Activated T-cell treated with anti-CD3 and anti-CD28 coated beads, Interleukin-2, amount 50 U/mL, for 24 hours (primary cell): ENCODE data around the gene SLAMF6.
"Not testable (repeated sequence)": the region's sequence is repeated elsewhere in the genome, so short reads cannot be mapped to it uniquely, and the experiment has no call there.

Experiments used
- DNase-seq: peaks from one replicate; pipeline ENCODE4 v3.0.0-alpha.2; 2020
- H3K27ac Mint-ChIP-seq: 2 replicates; pipeline ENCODE4 v1.8.0; 2020; ENCODE audit warnings: mild to moderate bottlenecking, mixed read lengths
- H3K27me3 Mint-ChIP-seq: 2 replicates; pipeline ENCODE4 v1.8.0; 2020; ENCODE audit warnings: mixed read lengths
- H3K36me3 Mint-ChIP-seq: 2 replicates; pipeline ENCODE4 v1.8.0; 2020; ENCODE audit warnings: low read depth, mixed read lengths
- H3K4me1 Mint-ChIP-seq: 2 replicates; pipeline ENCODE4 v1.8.0; 2020; ENCODE audit warnings: low read depth, mixed read lengths
- H3K4me3 Mint-ChIP-seq: 2 replicates; pipeline ENCODE4 v1.8.0; 2020; ENCODE audit warnings: mild to moderate bottlenecking, moderate library complexity, mixed read lengths
- H3K9me3 Mint-ChIP-seq: 2 replicates; pipeline ENCODE4 v1.8.0; 2020; ENCODE audit warnings: mixed read lengths

SLAMF6 gene

GRCh38 chr1:160537714-160538665, 14.9 kb upstream of the SLAMF6 start:
- Mint-ChIP-seq H3K27ac (no peak overlapping the region), H3K4me1 (peaks cover 52% of the 10 kb centered on the region), H3K36me3 (peaks cover 16% of the 10 kb centered on the region), H3K9me3 (peaks cover 26% of the 10 kb centered on the region), H3K4me3 (no peak overlapping the region), H3K27me3 (no peaks in the 10 kb centered on the region)
- no peak for DNase-seq

GRCh38 chr1:160534823-160535605, 12.0 kb upstream of the SLAMF6 start:
- Mint-ChIP-seq H3K27me3 (no peaks in the 10 kb centered on the region), H3K36me3 (peaks cover 16% of the 10 kb centered on the region)

DNA sequence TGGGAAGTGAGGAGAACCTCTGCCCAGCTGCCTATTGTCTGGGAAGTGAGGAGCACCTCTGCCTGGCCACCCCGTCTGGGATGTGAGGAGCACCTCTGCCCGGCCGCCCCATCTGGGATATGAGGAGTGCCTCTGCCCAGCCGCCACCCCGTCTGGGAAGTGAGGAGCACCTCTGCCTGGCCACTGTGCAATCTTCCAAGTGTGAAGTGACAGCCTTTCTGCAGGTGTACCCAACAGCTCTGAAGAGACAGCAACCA, 9.4 kb upstream of the SLAMF6 start:
- Mint-ChIP-seq H3K36me3 (peaks cover 16% of the 10 kb centered on the region), H3K9me3 (peaks cover 36% of the 10 kb centered on the region), H3K4me1 (peaks cover 39% of the 10 kb centered on the region)

More at GRCh38 chr1:160534823-160535605, 12.0 kb upstream of the SLAMF6 start:
- no peak for DNase-seq
- H3K9me3 Mint-ChIP-seq, result peaks cover 26% of the 10 kb centered on the region
- H3K4me1 Mint-ChIP-seq, result peaks cover 34% of the 10 kb centered on the region
- no peak overlapping the region for H3K4me3 Mint-ChIP-seq
- no peak overlapping the region for H3K27ac Mint-ChIP-seq

DNA sequence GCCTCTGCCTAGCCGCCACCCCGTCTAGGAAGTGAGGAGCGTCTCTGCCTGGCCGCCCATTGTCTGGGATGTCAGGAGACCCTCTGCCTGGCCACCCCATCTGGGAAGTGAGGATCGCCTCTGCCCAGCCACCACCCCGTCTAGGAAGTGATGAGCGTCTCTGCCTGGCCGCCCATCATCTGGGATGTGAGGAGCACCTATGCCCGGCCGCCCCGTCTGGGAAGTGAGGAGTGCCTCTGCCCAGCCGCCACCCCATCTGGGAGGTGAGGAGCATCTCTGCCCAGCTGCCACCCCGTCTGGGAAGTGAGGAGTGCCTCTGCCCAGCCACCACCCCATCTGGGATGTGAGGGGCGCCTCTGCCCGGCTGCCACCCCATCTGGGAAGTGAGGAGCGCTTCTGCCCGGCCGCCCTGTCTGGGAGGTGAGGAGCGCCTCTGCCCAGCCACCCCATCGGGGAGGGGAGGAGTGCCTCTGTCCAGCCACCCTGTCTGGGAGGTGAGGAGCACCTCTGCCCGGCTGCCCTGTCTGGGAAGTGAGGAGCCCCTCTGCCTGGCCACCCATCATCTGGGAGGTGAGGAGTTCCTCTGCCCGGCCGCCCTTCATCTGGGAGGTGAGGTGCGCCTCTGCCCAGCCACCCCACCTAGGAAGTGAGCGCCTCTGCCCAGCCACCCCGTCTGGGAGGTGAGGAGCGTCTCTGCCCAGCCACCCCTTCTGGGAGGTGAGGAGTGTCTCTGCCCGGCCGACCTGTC, 8.9 kb upstream of the SLAMF6 start:
- not testable (repeated sequence) for H3K27me3 Mint-ChIP-seq, DNase-seq, H3K4me3 Mint-ChIP-seq, H3K27ac Mint-ChIP-seq
- Mint-ChIP-seq H3K4me1 (peaks cover 42% of the 10 kb centered on the region), H3K36me3 (peaks cover 16% of the 10 kb centered on the region), H3K9me3 (peaks cover 37% of the 10 kb centered on the region)

More for the DNA sequence above, 9.4 kb upstream of the SLAMF6 start:
- not testable (repeated sequence) for DNase-seq, H3K27ac Mint-ChIP-seq, H3K27me3 Mint-ChIP-seq, H3K4me3 Mint-ChIP-seq

GRCh38 chr1:160529401-160529952, 6.4 kb upstream of the SLAMF6 start:
- Mint-ChIP-seq H3K36me3 (peaks cover 20% of the 10 kb centered on the region), H3K4me1 (peaks cover 40% of the 10 kb centered on the region), H3K9me3 (peaks cover 35% of the 10 kb centered on the region)
- H3K27me3 Mint-ChIP-seq, DNase-seq, H3K4me3 Mint-ChIP-seq, H3K27ac Mint-ChIP-seq: not testable (repeated sequence)

DNA sequence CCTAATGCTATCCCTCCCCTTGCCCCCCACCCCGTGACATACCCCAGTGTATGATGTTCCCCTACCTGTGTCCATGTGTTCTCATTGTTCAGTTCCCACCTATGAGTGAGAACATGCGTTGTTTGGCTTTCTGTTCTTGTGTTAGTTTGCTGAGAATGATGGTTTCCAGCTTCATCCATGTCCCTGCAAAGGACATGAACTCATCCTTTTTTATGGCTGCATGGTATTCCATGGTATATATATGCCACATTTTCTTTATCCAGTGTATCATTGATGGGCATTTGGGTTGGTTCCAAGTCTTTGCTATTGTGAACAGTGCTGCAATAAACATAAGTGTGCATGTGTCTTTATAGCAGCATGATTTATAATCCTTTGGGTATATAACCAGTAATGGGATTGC, 734 bp upstream of the SLAMF6 start:
- peaks cover 48% of the 10 kb centered on the region for H3K36me3 Mint-ChIP-seq
- H3K4me3 Mint-ChIP-seq, result peak overlapping the region; percentile 26
- not testable (repeated sequence) for H3K27me3 Mint-ChIP-seq, DNase-seq
- peak overlapping the region; percentile 81 for H3K27ac Mint-ChIP-seq
- peaks cover 67% of the 10 kb centered on the region for H3K4me1 Mint-ChIP-seq
- peaks cover 30% of the 10 kb centered on the region for H3K9me3 Mint-ChIP-seq

- peaks cover 63% of the 10 kb centered on the region for H3K36me3 Mint-ChIP-seq
Measured at GRCh38 chr1:160522136-160522535, 919 bp downstream of the SLAMF6 start.

DNA sequence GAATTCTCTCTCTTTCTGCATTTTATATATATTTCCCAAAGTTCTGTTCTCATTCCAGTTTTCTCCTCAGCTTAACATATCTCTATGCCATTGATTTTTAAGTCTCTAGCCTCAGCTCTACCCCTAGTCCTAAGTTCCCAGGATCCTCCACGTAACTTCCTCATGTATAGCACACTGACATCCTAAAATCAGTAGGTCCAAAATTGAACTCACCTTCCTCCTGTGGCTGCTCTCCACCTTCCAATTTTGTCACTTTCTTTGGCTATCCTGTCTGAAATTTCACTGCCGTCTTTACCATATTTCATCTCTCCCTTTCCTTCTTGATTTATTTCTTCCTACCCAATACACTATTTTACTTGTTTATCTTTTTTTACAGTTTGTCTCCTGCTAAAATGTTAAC, 1.5 kb downstream of the SLAMF6 start:
- Mint-ChIP-seq H3K36me3 (peaks cover 63% of the 10 kb centered on the region), H3K27ac (peak overlapping the region; percentile 97), H3K4me1 (peaks cover 71% of the 10 kb centered on the region), H3K4me3 (peak overlapping the region; percentile 91), H3K27me3 (no peaks in the 10 kb centered on the region), H3K9me3 (peaks cover 18% of the 10 kb centered on the region)
- no peak for DNase-seq

More at GRCh38 chr1:160522136-160522535, 919 bp downstream of the SLAMF6 start:
- Mint-ChIP-seq H3K27ac (peak overlapping the region; percentile 97), H3K4me3 (peak overlapping the region; percentile 91), H3K27me3 (no peaks in the 10 kb centered on the region), H3K9me3 (peaks cover 24% of the 10 kb centered on the region), H3K4me1 (peaks cover 71% of the 10 kb centered on the region)
- DNase-seq, result no peak

DNA sequence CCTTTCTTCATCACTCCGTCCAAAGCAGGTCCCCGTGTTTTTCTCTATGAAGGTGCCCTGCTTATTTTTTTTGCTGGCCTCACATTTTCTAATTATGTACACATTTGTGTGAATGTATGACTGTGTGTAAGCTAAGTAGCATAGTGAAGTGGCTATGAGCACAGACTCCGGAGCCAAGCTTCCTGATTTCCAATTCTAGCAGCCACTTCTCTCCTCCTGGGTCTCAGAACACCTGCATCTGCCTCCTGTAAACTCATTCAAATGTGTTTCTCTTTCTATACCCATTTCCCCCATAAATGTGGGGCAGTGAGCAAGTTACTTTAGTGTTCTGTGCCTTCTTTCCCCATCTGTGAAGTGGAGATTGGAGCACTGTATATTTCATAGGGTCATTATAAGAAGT, 2.1 kb downstream of the SLAMF6 start:
- Mint-ChIP-seq H3K4me1 (peaks cover 75% of the 10 kb centered on the region), H3K27ac (peak overlapping the region; percentile 97), H3K4me3 (peak overlapping the region; percentile 91), H3K36me3 (peaks cover 59% of the 10 kb centered on the region), H3K27me3 (no peaks in the 10 kb centered on the region), H3K9me3 (peaks cover 15% of the 10 kb centered on the region)
- DNase-seq, result no peak

DNA sequence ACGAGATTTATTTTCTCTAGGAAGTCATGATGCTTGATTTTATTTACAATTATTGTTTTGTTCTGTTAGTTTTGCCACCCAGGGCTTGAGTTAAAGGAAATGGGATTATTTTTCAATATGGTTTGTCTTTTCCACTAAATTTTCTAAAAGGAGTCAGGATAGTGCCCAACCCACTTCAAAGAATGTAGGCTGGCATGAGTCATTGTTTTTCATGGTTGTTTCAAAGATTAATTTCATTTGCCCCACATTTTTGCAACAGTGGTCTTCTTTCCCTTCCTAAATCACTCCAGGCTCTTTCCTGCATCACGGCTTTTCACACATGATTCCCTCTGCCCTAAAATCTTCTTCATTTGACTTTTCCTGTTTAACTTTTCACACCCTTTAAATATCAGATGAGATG, 2.5 kb downstream of the SLAMF6 start:
- Mint-ChIP-seq H3K4me3 (peak overlapping the region; percentile 91), H3K36me3 (peaks cover 57% of the 10 kb centered on the region), H3K9me3 (peaks cover 13% of the 10 kb centered on the region), H3K4me1 (peaks cover 79% of the 10 kb centered on the region), H3K27me3 (no peaks in the 10 kb centered on the region), H3K27ac (peak overlapping the region; percentile 97)
- no peak for DNase-seq

DNA sequence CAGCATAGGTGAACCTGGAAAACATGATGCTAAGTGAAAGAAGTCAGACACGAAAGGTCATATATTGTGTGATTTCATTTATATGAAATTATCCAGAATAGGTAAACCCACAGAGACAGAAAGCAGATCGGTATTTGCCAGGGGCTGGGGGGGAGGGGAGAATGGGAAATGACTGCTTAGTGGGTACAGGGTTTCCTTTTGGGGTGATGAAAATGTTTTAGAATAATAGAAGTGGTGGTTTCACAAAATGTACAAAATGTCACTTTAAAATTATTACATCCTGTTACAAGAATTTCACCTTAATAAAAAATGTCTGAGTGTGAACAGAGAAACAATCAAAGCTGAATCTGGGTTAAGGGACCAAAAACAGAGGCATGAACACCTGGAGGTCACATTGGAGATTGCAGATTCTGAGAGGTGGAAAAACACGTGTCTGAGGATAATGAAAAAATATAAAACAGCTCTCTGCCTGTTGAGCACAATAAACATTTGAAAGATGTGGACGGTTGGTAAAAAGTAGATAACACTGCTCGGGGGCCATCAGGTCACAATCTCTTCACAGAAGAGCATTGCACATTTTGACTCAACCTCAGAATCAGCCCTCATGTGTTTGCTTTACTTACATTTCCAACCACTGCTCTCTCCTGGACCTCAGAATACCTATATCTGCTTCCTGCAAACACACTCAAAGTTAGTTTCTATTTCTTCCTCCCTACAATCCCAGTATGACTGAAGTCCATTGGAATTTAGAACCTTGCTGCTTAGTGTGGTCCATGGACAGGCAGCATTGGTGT, 3.2 kb downstream of the SLAMF6 start:
- no peaks in the 10 kb centered on the region for H3K27me3 Mint-ChIP-seq
- H3K4me3 Mint-ChIP-seq, result peak overlapping the region; percentile 91
- H3K9me3 Mint-ChIP-seq, result peaks cover 5% of the 10 kb centered on the region
- peak overlapping the region; percentile 97 for H3K27ac Mint-ChIP-seq
- H3K4me1 Mint-ChIP-seq, result peaks cover 87% of the 10 kb centered on the region
- DNase-seq, result no peak
- peaks cover 57% of the 10 kb centered on the region for H3K36me3 Mint-ChIP-seq

DNA sequence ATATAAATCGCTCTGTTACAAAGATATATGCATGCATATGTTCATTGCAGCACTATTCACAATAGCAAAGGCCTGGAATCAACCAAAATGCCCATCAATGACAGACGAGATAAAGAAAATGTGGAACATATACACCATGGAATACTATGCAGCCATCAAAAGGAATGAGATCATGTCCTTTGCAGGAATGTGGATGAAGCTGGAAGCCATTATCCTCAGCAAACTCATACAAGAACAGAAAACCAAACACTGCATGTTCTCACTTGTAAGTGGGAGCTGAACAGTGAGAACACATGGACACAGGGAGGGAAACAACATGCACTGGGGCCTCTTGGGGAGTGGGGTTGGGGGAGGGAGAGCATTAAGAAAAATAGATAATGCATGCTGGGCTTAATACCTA, 5.5 kb downstream of the SLAMF6 start:
- H3K4me3 Mint-ChIP-seq, DNase-seq, H3K9me3 Mint-ChIP-seq, H3K27me3 Mint-ChIP-seq: not testable (repeated sequence)
- Mint-ChIP-seq H3K36me3 (peaks cover 69% of the 10 kb centered on the region), H3K4me1 (peaks cover 96% of the 10 kb centered on the region), H3K27ac (peak overlapping the region; percentile 72)

DNA sequence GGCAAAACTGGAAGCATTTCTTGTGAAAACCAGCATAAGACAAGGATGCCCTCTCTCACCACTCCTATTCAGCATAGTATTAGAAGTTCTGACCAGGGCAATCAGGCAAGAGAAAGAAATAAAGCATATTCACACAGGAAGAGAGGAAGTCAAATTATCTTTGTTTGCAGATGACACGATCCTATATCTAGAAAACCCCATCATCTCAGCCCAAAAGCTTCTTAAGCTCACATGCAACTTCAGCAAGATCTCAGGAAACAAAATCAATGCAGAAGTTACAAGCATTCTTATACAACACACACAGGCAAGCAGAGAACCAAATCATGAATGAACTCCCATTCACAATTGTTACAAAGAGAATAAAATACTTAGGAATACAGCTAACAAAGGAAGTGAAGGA, 7.1 kb downstream of the SLAMF6 start:
- Mint-ChIP-seq H3K36me3 (peaks cover 71% of the 10 kb centered on the region), H3K4me3 (peak overlapping the region; percentile 25), H3K4me1 (peaks cover 93% of the 10 kb centered on the region), H3K27ac (peak overlapping the region; percentile 72), H3K9me3 (peaks cover 16% of the 10 kb centered on the region)
- H3K27me3 Mint-ChIP-seq, DNase-seq: not testable (repeated sequence)
